Panc1 (cell line): ENCODE data around the gene NPHP4. TPM values are rescaled to one million over a fixed set of nuclear protein-coding genes. Genes with fewer than 3 reads are reported as not detected.
A peak's percentile ranks its signal among the peaks of the same experiment; 100 is the strongest.

Source experiments
- ATAC-seq: fragments of 200-7000 bp; cut with Tn5 transposase; 2 replicates; pipeline ENCODE4 v1.9.1; 2020; ENCODE audit warnings: mild to moderate bottlenecking, moderate library complexity
- BruUV-seq: library from RNA; stranded (reverse); fragments of 400-500 nt; replicated peaks from 2 replicates; lab custom pipeline; 2021; lab: Mats Ljungman, UMichigan
- CTCF ChIA-PET: fragments of 300-600 bp; sonication (Branson Sonifier 250); formaldehyde crosslinking; loops from one replicate; lab custom pipeline; 2022; ENCODE audit warnings: antibody characterized with exemption; lab: Charles Lee
- POLR2A ChIA-PET: fragments of 300-600 bp; sonication (Branson Sonifier 250); formaldehyde crosslinking; loops from one replicate; lab custom pipeline; 2022; ENCODE audit warnings: antibody characterized with exemption; lab: Charles Lee
- DNase-seq: peaks from one replicate; pipeline ENCODE4 v3.0.0-alpha.2; 2010; ENCODE audit warnings: low read depth, low spot score
- H3K27ac ChIP-seq: 2 replicates; pipeline ENCODE4 v1.5.1; 2011; ENCODE audit warnings: mild to moderate bottlenecking, low read length, inconsistent platforms
- H3K27me3 ChIP-seq: fragments of 200-500 bp; sonication (Bioruptor generic); 2 replicates; pipeline ENCODE4 v1.6.0; 2014; ENCODE audit warnings: low read length, inconsistent platforms; ENCODE audit not compliant: control insufficient read depth, insufficient read depth
- H3K36me3 ChIP-seq: fragments of 200-500 bp; sonication (Bioruptor generic); 2 replicates; pipeline ENCODE4 v1.5.1; 2014; ENCODE audit warnings: inconsistent platforms, mild to moderate bottlenecking, low read length, moderate library complexity; ENCODE audit not compliant: control insufficient read depth, insufficient read depth
- H3K4me1 ChIP-seq: 2 replicates; pipeline ENCODE4 v1.5.1; 2011; ENCODE audit warnings: inconsistent platforms, mild to moderate bottlenecking, low read length, moderate library complexity; ENCODE audit not compliant: control insufficient read depth, insufficient read depth
- H3K4me3 ChIP-seq, 2 experiments: 2 replicates each; pipeline ENCODE4 v1.5.1; 2011 to 2012; ENCODE audit warnings: low read depth in 2 of 2, low read length in 2 of 2, mild to moderate bottlenecking in 2 of 2, inconsistent platforms in 1 of 2, moderate library complexity in 1 of 2
- H3K9me3 ChIP-seq: fragments of 200-500 bp; sonication (Bioruptor generic); 2 replicates; pipeline ENCODE4 v1.5.1; 2014; ENCODE audit warnings: low read depth, mild to moderate bottlenecking, inconsistent platforms, low read length, moderate library complexity; ENCODE audit not compliant: control insufficient read depth, insufficient read depth
- POLR2AphosphoS5 ChIP-seq: IDR thresholded peaks from 2 replicates; pipeline ENCODE4 v1.6.1; 2012; ENCODE audit warnings: mild to moderate bottlenecking, low read depth, low read length, moderate library complexity
- REST ChIP-seq, 2 experiments: IDR thresholded peaks; 2 replicates each; pipeline ENCODE4 v1.6.1; 2011 to 2012; ENCODE audit warnings: low read depth in 2 of 2, control low read depth in 1 of 2, low read length in 1 of 2, mild to moderate bottlenecking in 1 of 2, moderate library complexity in 1 of 2; ENCODE audit not compliant: insufficient read depth in 1 of 2
- SIN3A ChIP-seq: IDR thresholded peaks from 2 replicates; pipeline ENCODE4 v1.6.1; 2012; ENCODE audit warnings: low read depth, mild to moderate bottlenecking, low read length, moderate library complexity, borderline replicate concordance; ENCODE audit not compliant: insufficient read depth
- TCF7L2 ChIP-seq: IDR thresholded peaks from 2 replicates; pipeline ENCODE4 v1.6.1; 2011; ENCODE audit warnings: mild to moderate bottlenecking, low read depth, low read length, inconsistent platforms
- in situ Hi-C: cut with HindIII; loops from 2 replicates; pipeline ENCODE4 v1.10.0; 2016; ENCODE audit warnings: low sequenced_read_pairs, low pct_unique_long_range_greater_than_20kb
- intact Hi-C: fragments of 100-400 bp; cut with micrococcal nuclease; formaldehyde crosslinking; loops from one replicate; pipeline ENCODE4 v1.10.0; 2022; ENCODE audit not compliant: unreplicated experiment
- total RNA-seq: library from RNA; stranded (reverse); gene quantifications from one replicate; pipeline ENCODE4 v1.2.1, GENCODE V29; 2021; ENCODE audit not compliant: unreplicated experiment
- TF ChIP-seq, protein P1 (sequence below): fragments of 450-650 bp; IDR thresholded peaks from 2 replicates; pipeline ENCODE4 v1.5.1; 2017; ENCODE audit warnings: mild to moderate bottlenecking

Gene NPHP4
- total RNA-seq, 1 experiment from 2014 or later = 20.1 TPM

GRCh38 chr1:6033986-6034749 is 41.9 kb upstream of the NPHP4 start:
- ATAC-seq (peak; percentile 84), DNase-seq (no peak)
- no peaks in the 10 kb centered on the region for H3K27me3 ChIP-seq
- in situ Hi-C loops = no loop called here
- no peaks in the 10 kb centered on the region for H3K36me3 ChIP-seq
- H3K27ac ChIP-seq = 0 out of 2 replicates have a peak overlapping the region, but pooled peaks have one; percentile 31
- BruUV-seq = no TSS peak
- ChIA-PET CTCF (interaction anchor here (0.6 to 0.8 kb wide), 5 partner anchors 8 to 208 kb away, joined by 3 to 4 read pairs (median 3); no protein-coding TSS in a partner anchor), POLR2A (no interaction called here)
- no peaks in the 10 kb centered on the region for H3K9me3 ChIP-seq
- TF ChIP-seq SIN3A = no peak
- TF ChIP-seq, protein P1, sequence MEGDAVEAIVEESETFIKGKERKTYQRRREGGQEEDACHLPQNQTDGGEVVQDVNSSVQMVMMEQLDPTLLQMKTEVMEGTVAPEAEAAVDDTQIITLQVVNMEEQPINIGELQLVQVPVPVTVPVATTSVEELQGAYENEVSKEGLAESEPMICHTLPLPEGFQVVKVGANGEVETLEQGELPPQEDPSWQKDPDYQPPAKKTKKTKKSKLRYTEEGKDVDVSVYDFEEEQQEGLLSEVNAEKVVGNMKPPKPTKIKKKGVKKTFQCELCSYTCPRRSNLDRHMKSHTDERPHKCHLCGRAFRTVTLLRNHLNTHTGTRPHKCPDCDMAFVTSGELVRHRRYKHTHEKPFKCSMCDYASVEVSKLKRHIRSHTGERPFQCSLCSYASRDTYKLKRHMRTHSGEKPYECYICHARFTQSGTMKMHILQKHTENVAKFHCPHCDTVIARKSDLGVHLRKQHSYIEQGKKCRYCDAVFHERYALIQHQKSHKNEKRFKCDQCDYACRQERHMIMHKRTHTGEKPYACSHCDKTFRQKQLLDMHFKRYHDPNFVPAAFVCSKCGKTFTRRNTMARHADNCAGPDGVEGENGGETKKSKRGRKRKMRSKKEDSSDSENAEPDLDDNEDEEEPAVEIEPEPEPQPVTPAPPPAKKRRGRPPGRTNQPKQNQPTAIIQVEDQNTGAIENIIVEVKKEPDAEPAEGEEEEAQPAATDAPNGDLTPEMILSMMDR = peak; percentile 91
- no peak overlapping the region for H3K4me3 ChIP-seq
- peaks cover 17% of the 10 kb centered on the region for H3K4me1 ChIP-seq
- intact Hi-C loops = no loop called here

DNA sequence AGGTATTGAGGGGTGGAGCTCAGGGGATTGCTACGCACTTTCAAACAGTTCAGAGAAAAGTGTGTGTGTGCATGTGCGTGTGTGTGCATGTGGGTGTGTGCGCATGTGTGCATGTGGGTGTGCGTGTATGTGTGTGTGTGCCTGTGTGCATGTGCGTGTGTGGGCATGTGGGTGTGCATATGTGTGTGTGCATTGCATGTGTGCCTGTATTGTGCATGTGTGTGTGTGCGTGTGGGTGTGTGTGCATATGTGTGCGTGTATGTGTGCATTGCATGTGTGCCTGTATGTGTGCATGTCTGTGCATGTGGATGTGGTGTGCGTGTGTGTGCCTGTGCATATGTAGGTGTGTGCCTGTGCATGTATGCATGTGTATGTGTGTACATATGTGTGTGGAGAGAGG is 40.9 kb upstream of the NPHP4 start:
- Histone ChIP-seq H3K27ac (no peak overlapping the region), H3K9me3 (no peaks in the 10 kb centered on the region), H3K4me3 (no peak overlapping the region), H3K4me1 (peaks cover 17% of the 10 kb centered on the region), H3K27me3 (no peaks in the 10 kb centered on the region), H3K36me3 (no peaks in the 10 kb centered on the region)
- no TSS peak for BruUV-seq
- in situ Hi-C loops (no loop called here), intact Hi-C loops (no loop called here)
- CTCF ChIA-PET = interaction anchor here (0.7 kb wide), 2 partner anchors 155 to 1446 kb away, joined by 3 to 5 read pairs; no protein-coding TSS in a partner anchor
- POLR2A ChIA-PET = no interaction called here
- ATAC-seq (no peak), DNase-seq (no peak)
- TF ChIP-seq SIN3A (no peak), REST (IDR thresholded peaks at IDR 0.05; ENCODE audit: insufficient read depth in 1 of 2, low read depth in 2 of 2, low read length in 1 of 2) (no peak), POLR2AphosphoS5 (no peak), TCF7L2 (no peak)
- TF ChIP-seq, protein P1 = no peak
